Measurements from ENCODE around the gene BCCIP. TPM values are rescaled to one million over a fixed set of nuclear protein-coding genes. Genes with fewer than 3 reads are reported as not detected.
A peak's percentile ranks its signal among the peaks of the same experiment; 100 is the strongest.

Gene BCCIP
- total RNA-seq, 1 donor from 2014 or later, result 39.8 TPM

GRCh38 chr10:125782616-125783015 lies 40.7 kb upstream of the BCCIP start:
- ATAC-seq (no peak), DNase-seq (no peak)
- no peak overlapping the region for H3K27ac ChIP-seq

DNA sequence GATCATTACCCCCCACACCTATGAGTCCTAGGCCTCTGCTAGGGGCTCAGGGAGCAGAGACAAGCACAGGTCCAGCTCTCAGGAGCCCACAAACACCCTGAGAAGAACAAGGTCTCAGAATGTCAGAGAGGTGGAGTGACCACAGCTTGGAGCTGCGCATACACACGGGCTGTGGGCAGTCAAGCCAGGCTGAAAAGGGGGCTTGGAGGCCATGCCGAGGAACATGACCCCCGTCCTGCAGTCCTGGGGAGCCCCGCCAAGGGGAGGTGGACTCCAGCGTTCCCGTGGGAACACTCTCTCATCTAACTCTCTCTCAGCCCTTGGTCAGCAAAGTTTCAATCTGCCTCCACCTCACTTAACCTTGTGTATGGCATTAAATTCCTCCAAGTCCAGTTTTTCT lies 39.9 kb upstream of the BCCIP start:
- Histone ChIP-seq H3K4me1 (no peaks in the 10 kb centered on the region), H3K27ac (no peak overlapping the region), H3K9me3 (no peaks in the 10 kb centered on the region), H3K4me3 (no peak overlapping the region), H3K27me3 (ENCODE audit: low read depth) (no peaks in the 10 kb centered on the region), H3K36me3 (peaks cover 3% of the 10 kb centered on the region)
- no peak for ATAC-seq
- intact Hi-C loops (cut with DNase I), result no loop called here
- no peak for TF ChIP-seq CTCF (IDR thresholded peaks at IDR 0.05)
- no peak for DNase-seq

More at GRCh38 chr10:125782616-125783015, 40.7 kb upstream of the BCCIP start:
- no peaks in the 10 kb centered on the region for H3K4me1 ChIP-seq
- H3K36me3 ChIP-seq, result no peaks in the 10 kb centered on the region
- intact Hi-C loops (cut with DNase I), result no loop called here
- no peaks in the 10 kb centered on the region for H3K9me3 ChIP-seq
- no peak for TF ChIP-seq CTCF (IDR thresholded peaks at IDR 0.05)
- peaks cover 4% of the 10 kb centered on the region for H3K27me3 ChIP-seq (ENCODE audit: low read depth)
- no peak overlapping the region for H3K4me3 ChIP-seq

DNA sequence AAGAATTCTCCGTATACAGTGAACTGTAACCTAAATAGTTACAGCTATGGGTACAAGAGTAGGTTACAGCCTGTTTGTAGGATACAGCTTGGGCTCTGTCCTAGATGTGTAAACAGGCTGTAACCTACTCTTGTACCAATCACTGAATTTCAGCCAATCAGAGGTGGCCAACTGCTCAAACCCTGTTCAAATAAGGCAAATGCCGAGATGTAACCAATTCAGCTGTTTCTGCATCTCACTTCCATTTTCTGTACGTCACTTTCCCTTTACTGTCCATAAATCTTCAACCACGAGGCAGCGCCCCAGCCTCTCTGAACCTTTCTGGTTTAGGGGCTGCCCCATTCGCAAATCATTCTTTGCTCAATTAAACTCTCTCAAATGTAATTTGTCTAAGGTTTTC lies 39.4 kb upstream of the BCCIP start:
- Histone ChIP-seq H3K9me3 (no peaks in the 10 kb centered on the region), H3K36me3 (peaks cover 8% of the 10 kb centered on the region), H3K4me1 (no peaks in the 10 kb centered on the region), H3K27ac (no peak overlapping the region), H3K4me3 (no peak overlapping the region), H3K27me3 (ENCODE audit: low read depth) (no peaks in the 10 kb centered on the region)
- ATAC-seq (no peak), DNase-seq (no peak)
- intact Hi-C loops (cut with DNase I), result no loop called here
- TF ChIP-seq CTCF (IDR thresholded peaks at IDR 0.05), result no peak

- Histone ChIP-seq H3K27me3 (ENCODE audit: low read depth) (no peaks in the 10 kb centered on the region), H3K4me1 (no peaks in the 10 kb centered on the region), H3K9me3 (no peaks in the 10 kb centered on the region), H3K27ac (no peak overlapping the region), H3K36me3 (peaks cover 19% of the 10 kb centered on the region), H3K4me3 (no peak overlapping the region)
- DNase-seq (no peak), ATAC-seq (no peak)
- intact Hi-C loops (cut with DNase I), result no loop called here
- TF ChIP-seq CTCF (IDR thresholded peaks at IDR 0.05), result no peak
Measured at GRCh38 chr10:125785791-125786190, 37.6 kb upstream of the BCCIP start.

GRCh38 chr10:125788156-125789034 lies 35.0 kb upstream of the BCCIP start:
- DNase-seq (no peak), ATAC-seq (peak in 1 of 2 donors; percentile 37)
- Histone ChIP-seq H3K27me3 (ENCODE audit: low read depth) (no peaks in the 10 kb centered on the region), H3K36me3 (peaks cover 43% of the 10 kb centered on the region), H3K27ac (no peak overlapping the region), H3K4me1 (no peaks in the 10 kb centered on the region), H3K9me3 (no peaks in the 10 kb centered on the region), H3K4me3 (no peak overlapping the region)
- intact Hi-C loops (cut with DNase I), result no loop called here
- no peak for TF ChIP-seq CTCF (IDR thresholded peaks at IDR 0.05)
